GM12891 (cell line): Measurements from ENCODE around the gene TMIE.

Experiments used
- PAX5 ChIP-seq: IDR thresholded peaks from 2 replicates; pipeline ENCODE4 v1.6.1; 2011; ENCODE audit warnings: low read length, moderate library complexity, mild to moderate bottlenecking; ENCODE audit not compliant: insufficient read depth, severe bottlenecking
- POLR2A ChIP-seq: IDR thresholded peaks from 2 replicates; pipeline ENCODE4 v1.6.1; 2011; ENCODE audit warnings: low read depth, low read length, control low read depth
- POLR2AphosphoS5 ChIP-seq: IDR thresholded peaks from 2 replicates; pipeline ENCODE4 v1.6.1; 2011; ENCODE audit warnings: low read depth, low read length, control low read depth
- SPI1 ChIP-seq: IDR thresholded peaks from 2 replicates; pipeline ENCODE4 v1.6.1; 2011; ENCODE audit warnings: low read depth, low read length, control low read depth
- TAF1 ChIP-seq: IDR thresholded peaks from 2 replicates; pipeline ENCODE4 v1.6.1; 2011; ENCODE audit warnings: low read depth, low read length, control low read depth

DNA sequence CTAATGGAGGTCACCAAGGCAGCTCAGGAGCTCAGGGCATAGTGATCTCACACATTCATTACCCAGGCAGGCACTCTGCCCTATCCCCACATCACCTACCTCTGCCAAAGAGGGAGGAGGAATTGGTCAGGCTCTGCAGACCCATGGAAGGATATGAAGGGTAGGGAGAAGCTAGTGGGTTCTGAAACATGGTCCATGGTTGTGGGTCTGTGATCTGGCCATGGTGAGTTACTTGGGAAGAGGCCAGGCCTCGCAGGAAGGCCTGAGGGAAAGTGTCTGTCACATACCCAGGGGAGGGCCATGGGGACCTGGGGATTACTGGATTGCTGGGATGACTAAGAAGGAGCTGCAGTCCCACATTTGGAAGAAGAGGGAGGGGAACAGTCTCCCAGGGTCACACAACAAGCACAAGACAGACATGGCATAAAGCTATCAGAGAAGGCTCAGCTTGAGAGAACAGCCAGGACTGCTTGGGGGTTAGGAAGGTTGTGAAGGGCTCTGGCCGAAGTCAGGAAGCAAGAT lies 17.9 kb downstream of the TMIE start:
- TF ChIP-seq POLR2A (no peak), POLR2AphosphoS5 (no peak), TAF1 (no peak), PAX5 (no peak), SPI1 (no peak)
